ENCODE data around the gene CACNB4. TPM values are rescaled to one million over a fixed set of nuclear protein-coding genes. Genes with fewer than 3 reads are reported as not detected.

Gene CACNB4
- total RNA-seq, 2 donors from 2014 or later = 0.93 to 0.95 TPM

- Histone ChIP-seq H3K4me3 (ENCODE audit: low read length) (no peak overlapping the region), H3K4me1 (ENCODE audit: control insufficient read depth, insufficient read depth, low read length) (no peaks in the 10 kb centered on the region), H3K36me3 (ENCODE audit: control insufficient read depth, insufficient read depth, low read length) (no peaks in the 10 kb centered on the region), H3K9ac (ENCODE audit: extremely low read depth, low read length, poor library complexity, severe bottlenecking) (no peak overlapping the region), H3K27me3 (ENCODE audit: control insufficient read depth, insufficient read depth, low read length, poor library complexity, severe bottlenecking) (peaks cover 5% of the 10 kb centered on the region), H3K9me3 (ENCODE audit: control insufficient read depth, low read length) (no peaks in the 10 kb centered on the region), H3K27ac (ENCODE audit: low read depth, low read length) (no peak overlapping the region)
- no peaks in the 10 kb centered on the region for H3K36me3 Mint-ChIP-seq (ENCODE audit: low read depth)
- H3K27me3 Mint-ChIP-seq (ENCODE audit: insufficient read depth) = peaks cover 8% of the 10 kb centered on the region
- H3K4me3 Mint-ChIP-seq = no peak overlapping the region
- no peak for DNase-seq
- WGBS, 2 experiments (ENCODE audit: insufficient coverage in 1 of 2, insufficient read length in 1 of 2) = 87 to 93% methylated on average over 3 of the region's 3 CpGs
- TF ChIP-seq CTCF (conservative IDR thresholded peaks at IDR 0.05) = no peak
- peaks cover 3% of the 10 kb centered on the region for H3K9me3 Mint-ChIP-seq
- peaks cover 5% of the 10 kb centered on the region for H3K4me1 Mint-ChIP-seq
- H3K27ac Mint-ChIP-seq = no peak overlapping the region
Observed at GRCh38 chr2:152065945-152066344, 32.9 kb downstream of the CACNB4 start.

GRCh38 chr2:152064001-152064400 lies 34.8 kb downstream of the CACNB4 start:
- Histone ChIP-seq H3K4me1 (ENCODE audit: control insufficient read depth, insufficient read depth, low read length) (no peaks in the 10 kb centered on the region), H3K36me3 (ENCODE audit: control insufficient read depth, insufficient read depth, low read length) (no peaks in the 10 kb centered on the region), H3K27ac (ENCODE audit: low read depth, low read length) (no peak overlapping the region), H3K27me3 (ENCODE audit: control insufficient read depth, insufficient read depth, low read length, poor library complexity, severe bottlenecking) (peaks cover 5% of the 10 kb centered on the region), H3K9ac (ENCODE audit: extremely low read depth, low read length, poor library complexity, severe bottlenecking) (no peak overlapping the region), H3K9me3 (ENCODE audit: control insufficient read depth, low read length) (peaks cover 7% of the 10 kb centered on the region), H3K4me3 (ENCODE audit: low read length) (no peak overlapping the region)
- Mint-ChIP-seq H3K4me1 (peaks cover 5% of the 10 kb centered on the region), H3K9me3 (peaks cover 14% of the 10 kb centered on the region), H3K27me3 (ENCODE audit: insufficient read depth) (peaks cover 17% of the 10 kb centered on the region), H3K36me3 (ENCODE audit: low read depth) (no peaks in the 10 kb centered on the region), H3K27ac (no peak overlapping the region), H3K4me3 (no peak overlapping the region)
- WGBS, 2 experiments (ENCODE audit: insufficient coverage in 1 of 2, insufficient read length in 1 of 2) = 88 to 100% methylated on average over 1 to 3 of the region's 3 CpGs
- no peak for DNase-seq
- TF ChIP-seq CTCF (conservative IDR thresholded peaks at IDR 0.05) = no peak

GRCh38 chr2:152063325-152063924 lies 35.4 kb downstream of the CACNB4 start:
- peak; percentile 17 for TF ChIP-seq CTCF (conservative IDR thresholded peaks at IDR 0.05)
- Histone ChIP-seq H3K36me3 (ENCODE audit: control insufficient read depth, insufficient read depth, low read length) (no peaks in the 10 kb centered on the region), H3K27ac (ENCODE audit: low read depth, low read length) (no peak overlapping the region), H3K9ac (ENCODE audit: extremely low read depth, low read length, poor library complexity, severe bottlenecking) (no peak overlapping the region), H3K27me3 (ENCODE audit: control insufficient read depth, insufficient read depth, low read length, poor library complexity, severe bottlenecking) (peaks cover 5% of the 10 kb centered on the region), H3K4me3 (ENCODE audit: low read length) (no peak overlapping the region), H3K4me1 (ENCODE audit: control insufficient read depth, insufficient read depth, low read length) (no peaks in the 10 kb centered on the region), H3K9me3 (ENCODE audit: control insufficient read depth, low read length) (peaks cover 13% of the 10 kb centered on the region)
- H3K27me3 Mint-ChIP-seq (ENCODE audit: insufficient read depth) = peaks cover 21% of the 10 kb centered on the region
- peaks cover 20% of the 10 kb centered on the region for H3K9me3 Mint-ChIP-seq
- WGBS, 2 experiments (ENCODE audit: insufficient coverage in 1 of 2, insufficient read length in 1 of 2) = 87% methylated on average over 3 of the region's 3 CpGs; no CpG with 5 or more reads in 1 of the 2 experiments
- no peak overlapping the region for H3K27ac Mint-ChIP-seq
- DNase-seq = no peak
- no peak overlapping the region for H3K4me3 Mint-ChIP-seq
- peaks cover 2% of the 10 kb centered on the region for H3K36me3 Mint-ChIP-seq (ENCODE audit: low read depth)
- H3K4me1 Mint-ChIP-seq = peaks cover 5% of the 10 kb centered on the region

Measured in endodermal cell (in vitro differentiated cells).